ENCODE measurements around the gene SYT2.

Gene SYT2

DNA sequence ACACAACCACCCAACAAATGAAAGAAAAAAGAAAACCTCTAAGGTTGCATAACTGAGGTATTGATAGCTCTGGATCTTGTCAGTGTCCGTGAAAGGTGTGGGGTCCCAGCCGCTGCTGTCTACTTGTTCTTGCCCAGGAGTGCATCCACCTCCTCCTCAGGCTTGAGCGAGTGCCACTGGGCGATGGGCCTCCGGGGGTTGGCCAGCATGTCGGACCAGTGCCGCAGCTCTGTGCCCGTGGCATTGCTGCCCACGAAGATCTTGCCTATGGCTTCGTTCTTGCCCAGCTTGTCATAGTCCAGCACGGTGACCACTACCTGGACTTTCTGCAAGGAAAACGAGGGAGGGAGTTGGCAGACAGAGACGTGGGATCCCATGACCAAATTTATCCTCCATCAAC is 113.6 kb downstream of the SYT2 start:
- no peak for DNase-seq (ENCODE audit: low spot score)
- TF ChIP-seq, protein P1, sequence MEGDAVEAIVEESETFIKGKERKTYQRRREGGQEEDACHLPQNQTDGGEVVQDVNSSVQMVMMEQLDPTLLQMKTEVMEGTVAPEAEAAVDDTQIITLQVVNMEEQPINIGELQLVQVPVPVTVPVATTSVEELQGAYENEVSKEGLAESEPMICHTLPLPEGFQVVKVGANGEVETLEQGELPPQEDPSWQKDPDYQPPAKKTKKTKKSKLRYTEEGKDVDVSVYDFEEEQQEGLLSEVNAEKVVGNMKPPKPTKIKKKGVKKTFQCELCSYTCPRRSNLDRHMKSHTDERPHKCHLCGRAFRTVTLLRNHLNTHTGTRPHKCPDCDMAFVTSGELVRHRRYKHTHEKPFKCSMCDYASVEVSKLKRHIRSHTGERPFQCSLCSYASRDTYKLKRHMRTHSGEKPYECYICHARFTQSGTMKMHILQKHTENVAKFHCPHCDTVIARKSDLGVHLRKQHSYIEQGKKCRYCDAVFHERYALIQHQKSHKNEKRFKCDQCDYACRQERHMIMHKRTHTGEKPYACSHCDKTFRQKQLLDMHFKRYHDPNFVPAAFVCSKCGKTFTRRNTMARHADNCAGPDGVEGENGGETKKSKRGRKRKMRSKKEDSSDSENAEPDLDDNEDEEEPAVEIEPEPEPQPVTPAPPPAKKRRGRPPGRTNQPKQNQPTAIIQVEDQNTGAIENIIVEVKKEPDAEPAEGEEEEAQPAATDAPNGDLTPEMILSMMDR (IDR thresholded peaks at IDR 0.05; ENCODE audit: extremely low read depth, missing control alignments) = no peak

DNA sequence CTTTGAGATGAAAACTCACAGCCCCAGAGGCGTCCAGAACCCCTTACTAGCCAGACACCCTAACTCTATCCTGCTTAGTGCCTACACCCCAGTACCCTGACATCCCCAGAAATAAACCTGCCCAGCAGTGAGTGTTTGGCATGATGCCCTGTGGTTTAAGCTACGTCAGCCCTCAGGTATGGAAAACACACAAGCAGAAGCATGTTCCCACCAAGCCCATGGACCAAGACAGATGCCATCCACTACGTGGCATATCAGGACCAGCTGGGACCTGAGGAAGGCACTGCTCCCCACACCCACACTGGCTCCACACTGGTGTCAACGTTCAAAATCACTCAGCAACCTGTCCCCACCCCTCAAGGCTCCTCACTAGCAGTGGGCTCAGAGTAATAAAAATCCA is 116.4 kb downstream of the SYT2 start:
- DNase-seq (ENCODE audit: low spot score) = no peak
- TF ChIP-seq, protein P1 (IDR thresholded peaks at IDR 0.05; ENCODE audit: extremely low read depth, missing control alignments) = no peak

DNA sequence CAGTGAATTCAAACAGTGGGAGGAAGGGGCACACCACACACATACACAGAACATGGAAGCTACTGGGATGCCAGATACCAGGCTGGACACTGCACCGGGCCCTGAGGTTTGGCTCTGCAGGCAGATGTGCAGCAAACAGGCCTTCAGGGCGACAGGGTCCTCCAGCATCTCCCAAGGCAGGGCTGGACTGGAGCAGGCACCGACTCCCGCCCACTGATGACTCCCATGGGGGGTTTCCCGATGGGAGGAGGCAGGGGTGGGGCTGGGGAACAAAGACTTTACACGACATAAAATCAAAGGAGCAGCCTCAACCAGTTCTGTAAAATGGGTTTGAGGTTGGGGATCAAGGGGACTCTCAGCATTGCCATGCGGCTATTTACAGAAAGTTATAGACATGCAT is 118.1 kb downstream of the SYT2 start:
- TF ChIP-seq, protein P1 (IDR thresholded peaks at IDR 0.05; ENCODE audit: extremely low read depth, missing control alignments) = no peak
- no peak for DNase-seq (ENCODE audit: low spot score)

GRCh38 chr1:202591515-202591914 is 118.7 kb downstream of the SYT2 start:
- no peak for DNase-seq (ENCODE audit: low spot score)
- TF ChIP-seq, protein P1 (IDR thresholded peaks at IDR 0.05; ENCODE audit: extremely low read depth, missing control alignments) = no peak

- DNase-seq (ENCODE audit: low spot score) = no peak
- TF ChIP-seq, protein P1 (IDR thresholded peaks at IDR 0.05; ENCODE audit: extremely low read depth, missing control alignments) = no peak
These were observed 119.3 kb downstream of the SYT2 start for GRCh38 chr1:202590975-202591411.

- TF ChIP-seq, protein P1 (IDR thresholded peaks at IDR 0.05; ENCODE audit: extremely low read depth, missing control alignments) = no peak
- DNase-seq (ENCODE audit: low spot score) = no peak
These were observed 120.1 kb downstream of the SYT2 start for GRCh38 chr1:202590126-202590525.

DNA sequence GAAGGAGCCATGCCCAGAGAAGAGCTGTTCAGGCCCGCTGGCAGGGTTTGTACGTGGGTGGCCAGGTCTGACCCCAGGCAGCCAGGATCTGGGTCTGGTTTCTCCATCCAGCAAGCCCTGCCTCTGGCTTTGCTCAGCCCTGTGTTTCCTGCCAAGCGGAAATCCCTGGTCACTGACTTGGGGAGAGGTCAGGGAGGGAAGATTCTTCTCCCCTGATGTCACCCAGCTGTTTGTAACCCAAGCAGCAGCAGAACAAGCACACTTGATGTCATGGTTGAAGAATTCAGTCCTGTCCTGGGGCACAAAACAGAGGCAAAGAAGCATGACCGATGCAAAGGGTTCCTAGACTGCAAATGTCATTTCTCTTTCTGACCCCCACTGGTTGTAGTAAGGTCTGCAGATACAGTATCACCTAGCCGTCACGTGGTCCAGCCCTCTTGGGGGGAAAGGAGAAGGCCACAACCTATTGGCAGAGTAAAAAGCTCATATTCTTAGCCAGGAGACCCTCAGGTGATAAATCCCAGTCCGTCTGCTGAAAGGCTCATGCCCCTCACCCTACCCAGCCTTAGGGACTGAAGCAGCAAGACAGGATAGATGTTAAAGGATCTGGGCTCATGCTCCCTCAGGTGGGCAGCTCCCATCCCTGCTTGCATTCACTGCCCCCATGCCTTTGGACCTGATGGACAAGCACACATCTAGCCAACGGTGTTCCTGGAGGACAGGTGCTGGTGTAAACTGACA is 120.9 kb downstream of the SYT2 start:
- DNase-seq (ENCODE audit: low spot score) = no peak
- TF ChIP-seq, protein P1 (IDR thresholded peaks at IDR 0.05; ENCODE audit: extremely low read depth, missing control alignments) = no peak
